ENCODE measurements around the gene SYT13.

The SYT13 gene, protein sequence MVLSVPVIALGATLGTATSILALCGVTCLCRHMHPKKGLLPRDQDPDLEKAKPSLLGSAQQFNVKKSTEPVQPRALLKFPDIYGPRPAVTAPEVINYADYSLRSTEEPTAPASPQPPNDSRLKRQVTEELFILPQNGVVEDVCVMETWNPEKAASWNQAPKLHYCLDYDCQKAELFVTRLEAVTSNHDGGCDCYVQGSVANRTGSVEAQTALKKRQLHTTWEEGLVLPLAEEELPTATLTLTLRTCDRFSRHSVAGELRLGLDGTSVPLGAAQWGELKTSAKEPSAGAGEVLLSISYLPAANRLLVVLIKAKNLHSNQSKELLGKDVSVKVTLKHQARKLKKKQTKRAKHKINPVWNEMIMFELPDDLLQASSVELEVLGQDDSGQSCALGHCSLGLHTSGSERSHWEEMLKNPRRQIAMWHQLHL

DNA sequence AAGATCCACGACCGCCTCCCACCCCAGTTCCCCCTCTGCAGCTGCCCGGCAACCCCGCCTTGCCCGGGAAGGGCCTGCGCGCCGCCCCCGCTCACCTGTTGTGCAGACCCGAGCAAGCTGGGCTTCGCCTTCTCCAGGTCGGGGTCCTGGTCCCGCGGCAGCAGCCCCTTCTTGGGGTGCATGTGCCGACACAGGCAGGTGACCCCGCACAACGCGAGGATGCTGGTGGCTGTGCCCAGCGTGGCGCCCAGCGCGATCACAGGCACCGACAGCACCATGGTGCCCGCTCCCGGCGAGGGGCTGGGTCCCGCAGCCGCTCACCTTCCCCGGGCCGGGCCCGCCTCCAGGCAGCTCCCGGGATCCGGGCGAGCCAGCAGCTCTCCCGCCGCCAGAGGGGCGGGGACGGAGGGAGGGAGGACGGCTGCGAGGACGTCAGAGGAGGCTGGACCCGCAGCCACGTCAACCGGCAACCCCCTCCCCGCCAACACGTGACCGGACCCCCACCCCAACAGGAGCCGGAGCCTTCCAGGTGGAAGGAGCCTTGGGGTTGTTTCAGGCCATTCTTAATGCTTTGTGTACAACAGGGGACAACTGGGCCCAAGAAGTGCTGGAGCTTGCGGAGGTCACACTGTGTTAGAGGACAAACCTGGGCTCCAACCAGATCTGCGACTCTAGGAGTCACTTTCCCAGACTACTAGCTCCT, at the start of gene SYT13:
Gene SYT13 (minus strand): TSS at position 412 of the 703 bp plus-strand sequence. CDS start 134 bp downstream, at position 278.
- no peak for DNase-seq

DNA sequence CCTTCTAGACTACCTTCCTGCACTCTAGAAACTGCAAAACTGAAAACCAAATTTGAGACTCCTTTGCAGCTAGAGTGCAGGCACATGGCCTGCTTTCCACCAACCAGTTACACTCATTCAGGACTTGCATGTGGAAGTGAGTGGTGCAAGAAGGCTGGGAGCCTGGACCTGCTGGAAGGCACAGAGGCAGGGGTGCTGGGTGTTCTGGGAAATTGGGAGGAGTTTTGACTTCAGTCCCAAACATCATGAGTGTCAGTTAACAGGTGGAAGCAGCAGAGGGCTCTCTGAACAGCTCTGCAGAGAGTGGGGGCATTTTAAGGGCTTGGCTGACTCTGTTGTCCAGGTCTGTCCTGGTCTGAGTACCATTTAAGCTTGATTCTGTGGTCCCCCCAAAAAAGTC, 49.3 kb upstream of the SYT13 start:
- no peak for DNase-seq

DNA sequence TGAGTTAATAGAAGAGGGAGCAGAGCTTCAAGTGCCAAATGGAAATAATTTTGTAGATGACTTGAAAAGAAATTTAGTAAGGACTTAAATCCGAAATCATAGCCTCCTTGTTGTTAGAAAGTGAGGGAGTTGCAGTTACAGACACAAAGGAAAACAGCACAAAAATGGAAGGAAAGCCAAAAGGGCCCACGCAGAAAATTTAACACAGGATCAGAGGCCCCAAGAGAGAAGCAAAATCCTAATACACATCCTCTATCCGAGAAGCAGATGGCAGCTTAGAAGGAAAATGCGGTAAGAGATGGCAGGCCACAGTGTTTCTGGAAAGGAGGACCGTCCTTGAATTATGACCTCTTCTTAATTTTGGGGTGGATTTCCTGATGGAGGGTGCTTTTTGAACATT, 48.7 kb upstream of the SYT13 start:
- no peak for DNase-seq

DNA sequence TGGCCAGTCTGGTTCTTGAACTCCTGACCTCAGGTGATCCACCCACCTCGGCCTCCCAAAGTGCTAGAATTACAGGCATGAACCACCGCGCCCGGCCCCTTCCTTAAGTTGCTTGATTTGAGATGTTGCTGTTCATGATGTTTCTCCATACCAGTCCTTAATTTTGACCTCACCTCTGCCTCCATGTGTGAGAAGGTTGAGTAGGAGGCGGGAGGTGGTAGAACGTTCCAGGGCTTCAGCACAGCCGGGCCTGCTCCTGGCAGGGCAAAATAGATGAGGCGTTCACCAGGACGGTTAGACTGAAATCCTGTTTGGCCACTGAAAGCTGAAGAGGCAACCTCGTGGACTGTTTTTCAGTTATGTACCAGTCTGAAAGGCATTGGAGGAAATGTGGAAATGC, 48.3 kb upstream of the SYT13 start:
- no peak for DNase-seq

DNA sequence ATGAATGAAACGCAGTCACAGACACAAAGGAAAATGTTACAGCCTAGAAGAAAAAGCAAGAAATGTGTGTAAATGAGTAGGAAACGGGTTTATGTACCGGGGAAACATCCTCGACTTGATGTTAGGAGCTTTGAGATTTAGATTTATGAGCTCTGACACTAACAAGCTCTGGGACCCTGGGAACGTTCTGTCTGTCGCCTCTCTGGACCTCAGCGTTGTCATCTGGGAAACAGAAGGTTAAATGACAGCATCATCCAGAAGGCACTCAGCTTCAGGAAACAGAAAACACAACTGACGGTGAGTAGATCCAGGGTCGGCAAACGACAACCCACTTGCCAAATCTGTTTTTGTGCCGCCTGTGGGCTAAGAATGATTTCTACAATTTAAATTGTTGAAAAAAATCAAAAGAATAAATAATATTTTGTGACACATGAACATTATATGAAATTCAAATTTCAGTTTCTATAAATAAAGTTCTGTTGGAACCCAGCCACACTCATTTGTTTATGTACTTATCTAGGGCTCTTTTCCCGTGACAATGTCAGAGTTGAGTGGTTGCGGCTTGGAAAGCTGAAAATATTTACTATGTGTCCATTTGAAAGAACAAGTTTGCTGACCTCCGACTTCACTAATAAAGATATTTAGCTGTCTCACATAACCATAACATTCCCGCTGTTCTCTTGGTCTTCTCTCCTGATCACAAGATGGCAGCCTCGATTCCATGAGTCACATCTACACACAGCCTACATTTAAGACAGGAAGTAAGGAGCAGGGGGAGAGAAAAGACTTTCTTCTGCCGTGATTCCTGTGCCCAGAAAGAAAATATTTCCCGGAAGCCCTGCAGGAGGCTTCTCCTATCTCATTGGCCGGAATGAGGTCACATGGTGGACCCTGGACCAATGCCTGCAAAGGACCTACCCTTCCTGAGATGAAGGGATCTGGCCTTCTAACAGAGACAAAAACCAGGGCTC, 47.1 kb upstream of the SYT13 start:
- DNase-seq = no peak

DNA sequence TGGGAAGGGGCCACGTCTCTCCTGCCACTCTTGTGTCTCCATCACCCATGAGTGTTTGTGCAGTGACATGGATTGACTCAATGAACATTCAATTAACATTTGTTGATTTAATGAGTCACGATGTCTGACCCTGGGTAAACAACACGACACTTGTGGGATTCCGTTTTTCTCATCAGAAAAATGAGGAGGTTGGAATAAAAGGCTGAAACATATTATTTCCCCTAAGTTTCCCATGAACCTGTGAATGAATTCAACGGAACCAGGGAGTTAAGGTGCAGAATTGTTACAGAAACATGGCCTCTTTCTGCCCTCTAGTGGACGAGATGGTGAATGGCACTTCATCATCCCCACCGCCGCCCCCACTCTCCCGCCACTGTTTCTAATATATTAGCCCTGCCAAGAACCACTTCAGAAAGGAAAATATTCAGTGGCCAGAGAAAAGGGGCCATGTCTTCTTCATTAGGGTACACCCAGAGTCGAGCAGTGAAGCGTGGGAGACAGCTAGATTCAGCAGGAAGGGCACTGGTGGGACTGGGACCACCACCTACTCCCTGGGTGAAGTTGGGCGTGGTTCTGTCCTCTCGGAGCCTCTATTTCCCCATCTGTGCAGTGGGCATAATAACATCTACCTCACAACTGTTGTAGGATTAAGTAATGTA, 46.3 kb upstream of the SYT13 start:
- no peak for DNase-seq

DNA sequence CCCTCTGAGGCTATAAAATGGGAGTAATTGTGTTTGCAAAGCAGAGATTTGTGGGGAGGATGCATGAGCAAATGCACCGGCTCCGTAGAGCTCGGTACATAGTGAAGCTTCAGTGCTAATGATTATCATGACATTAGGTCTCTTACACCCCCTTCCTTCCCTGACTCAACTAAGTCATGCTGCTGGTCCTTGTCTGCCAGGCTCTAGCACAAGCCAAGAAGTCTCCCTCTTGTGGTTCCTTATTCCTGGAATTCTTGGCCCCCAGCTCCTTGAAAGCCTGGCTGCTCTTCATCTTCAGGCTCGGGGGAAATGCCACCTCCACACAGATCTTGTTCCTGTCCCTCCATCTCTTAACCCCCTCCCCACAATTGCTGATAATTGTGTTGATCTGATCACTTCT, 45.7 kb upstream of the SYT13 start:
- no peak for DNase-seq

DNA sequence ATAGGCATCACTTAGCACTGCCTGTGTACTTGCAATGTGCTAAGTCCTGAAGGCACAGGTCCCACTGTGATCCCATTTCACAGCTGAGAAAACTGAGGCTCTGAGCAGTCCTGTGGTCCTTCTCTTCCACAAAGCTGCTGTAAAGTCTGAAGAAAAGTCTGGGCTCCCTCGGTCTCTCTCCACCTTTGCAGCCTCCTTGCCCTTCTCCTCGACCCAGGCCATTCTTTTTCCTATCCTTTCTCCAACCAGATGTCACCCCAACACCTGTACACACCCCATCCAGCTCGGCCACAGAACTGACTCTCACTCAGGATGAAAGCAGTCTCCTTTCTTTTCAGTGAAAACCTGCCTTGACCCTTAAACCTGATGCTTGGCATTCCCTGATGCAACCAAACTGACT, 42.6 kb upstream of the SYT13 start:
- DNase-seq = no peak

DNA sequence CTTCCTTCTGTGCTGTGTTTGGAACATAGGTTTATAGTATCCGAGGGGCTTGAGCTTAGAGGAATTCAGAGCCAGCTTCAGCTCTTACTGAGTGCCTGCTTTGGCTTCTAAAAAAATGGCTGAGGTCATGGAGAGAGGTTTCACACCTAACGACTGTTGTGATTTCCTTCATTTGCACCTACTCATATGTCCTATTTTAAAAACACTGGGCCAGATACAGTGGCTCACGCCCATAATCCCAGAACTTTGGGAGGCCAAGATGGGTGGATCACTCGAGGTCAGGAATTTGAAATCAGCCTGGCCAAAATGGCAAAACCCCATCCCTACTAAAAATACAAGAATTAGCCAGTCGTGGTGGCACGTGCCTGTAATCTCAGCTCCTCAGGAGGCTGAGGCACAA, 38.3 kb upstream of the SYT13 start:
- DNase-seq = no peak

DNA sequence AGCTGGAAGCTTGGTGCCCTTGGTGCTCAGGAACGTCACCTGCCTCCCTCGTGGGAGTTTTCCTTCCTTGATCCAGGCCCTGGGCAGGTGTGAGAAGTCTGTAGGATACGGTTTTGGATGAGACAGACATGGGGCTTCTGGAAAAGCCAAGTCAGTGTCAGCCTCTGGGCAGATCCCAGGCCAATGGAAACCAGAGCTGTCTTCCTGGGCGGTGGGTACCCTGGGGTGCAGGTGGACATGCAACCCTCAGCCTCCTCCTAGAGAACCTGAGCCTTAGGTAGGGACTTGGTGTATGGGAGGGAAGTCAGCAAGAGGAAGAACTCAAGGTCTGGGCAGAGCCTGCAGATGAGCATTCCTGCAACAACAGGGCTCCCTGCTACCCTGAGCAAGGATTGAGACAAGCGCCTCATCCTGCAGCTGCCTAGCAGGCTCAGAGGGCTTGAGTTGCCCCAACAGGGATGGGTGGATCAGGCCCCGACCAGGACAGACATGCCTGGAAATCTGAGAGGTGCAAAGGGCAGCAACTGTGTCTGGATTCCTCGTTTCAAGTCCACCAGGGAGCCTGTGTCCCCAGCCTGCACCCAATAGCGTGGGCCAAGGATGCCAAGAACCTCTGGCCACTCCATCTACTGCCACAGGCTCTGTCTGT, 37.6 kb upstream of the SYT13 start:
- DNase-seq = no peak

DNA sequence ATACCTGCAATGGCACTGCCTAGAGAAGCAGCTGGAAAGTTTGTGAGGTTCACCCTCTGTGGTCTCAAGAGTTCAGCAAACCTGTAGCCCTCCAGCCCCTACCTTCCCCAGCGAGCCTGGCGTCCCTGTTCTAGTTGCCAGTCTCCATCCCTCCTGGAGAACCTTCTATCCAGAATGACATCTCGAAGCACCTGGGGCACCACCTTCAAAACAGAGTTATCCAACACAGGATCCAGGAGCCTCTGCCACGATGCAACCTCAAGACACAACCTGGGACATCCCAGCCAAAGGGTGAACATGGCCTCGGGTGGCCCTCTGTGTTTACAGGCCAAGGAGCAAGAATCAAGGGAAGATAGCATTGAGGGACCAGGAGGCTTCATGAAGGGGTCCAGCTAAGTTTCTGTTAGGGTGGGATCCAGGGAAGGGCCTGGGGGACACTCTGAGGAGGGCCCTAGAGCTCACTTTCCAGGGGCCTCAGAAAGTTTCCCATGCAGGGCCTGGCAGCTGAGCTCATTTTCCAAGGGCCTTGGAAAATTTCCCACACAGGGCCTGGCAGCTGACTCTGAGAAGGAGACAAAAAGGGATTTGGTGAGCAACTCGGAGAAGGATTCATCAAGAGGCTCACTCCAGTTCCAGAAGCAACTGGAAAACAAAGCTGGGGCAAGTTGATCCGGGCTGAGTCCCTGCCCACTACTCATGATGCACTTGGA, 36.9 kb upstream of the SYT13 start:
- DNase-seq = no peak

DNA sequence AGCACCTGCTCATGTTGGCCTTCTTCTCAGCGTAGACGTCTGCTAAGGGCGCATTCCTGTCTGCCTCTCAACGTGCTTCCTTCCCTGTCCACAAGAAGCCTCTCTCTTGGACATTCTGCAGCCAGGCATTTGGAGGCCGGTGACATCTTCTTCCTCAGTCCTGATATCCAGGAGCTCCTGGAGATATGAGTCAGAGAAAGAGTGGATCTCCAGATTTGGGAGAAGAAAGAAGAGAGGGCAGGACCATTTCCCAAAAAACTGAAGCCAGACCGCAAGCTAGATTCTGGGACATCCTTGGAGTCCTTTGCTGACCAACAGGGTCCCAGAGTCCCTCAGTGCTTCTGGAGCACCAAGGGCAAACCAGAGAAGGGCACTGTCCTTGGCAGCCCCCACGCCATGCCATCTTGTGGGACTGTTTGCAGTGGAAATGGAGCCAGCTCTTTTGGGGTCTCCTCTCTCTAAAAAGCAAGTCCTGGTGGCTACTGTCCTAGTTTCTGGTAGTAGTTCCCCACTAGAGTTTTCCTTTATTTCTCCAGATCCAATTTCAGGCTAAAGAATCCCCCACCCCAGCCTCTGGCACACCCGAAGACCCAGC, 36.1 kb upstream of the SYT13 start:
- DNase-seq = no peak

DNA sequence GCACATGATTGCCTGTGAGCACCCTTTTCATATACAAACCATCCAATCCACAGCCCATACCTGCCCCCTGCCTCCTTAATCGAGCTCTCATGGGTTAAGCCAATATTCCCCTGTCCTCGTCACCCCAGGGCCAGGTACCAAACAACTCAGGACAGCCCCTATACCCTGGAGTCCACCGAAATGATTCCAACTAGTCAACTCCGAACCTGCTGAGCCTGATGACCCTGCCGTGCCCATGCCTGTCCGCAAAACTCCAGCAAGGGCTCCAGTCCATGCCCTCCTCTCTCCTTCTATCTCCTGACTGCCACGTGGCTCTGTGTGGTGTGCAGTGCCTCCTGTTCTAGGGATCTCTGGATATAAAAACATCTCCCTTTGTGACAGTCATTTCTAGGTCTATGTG, 35.5 kb upstream of the SYT13 start:
- DNase-seq = no peak

DNA sequence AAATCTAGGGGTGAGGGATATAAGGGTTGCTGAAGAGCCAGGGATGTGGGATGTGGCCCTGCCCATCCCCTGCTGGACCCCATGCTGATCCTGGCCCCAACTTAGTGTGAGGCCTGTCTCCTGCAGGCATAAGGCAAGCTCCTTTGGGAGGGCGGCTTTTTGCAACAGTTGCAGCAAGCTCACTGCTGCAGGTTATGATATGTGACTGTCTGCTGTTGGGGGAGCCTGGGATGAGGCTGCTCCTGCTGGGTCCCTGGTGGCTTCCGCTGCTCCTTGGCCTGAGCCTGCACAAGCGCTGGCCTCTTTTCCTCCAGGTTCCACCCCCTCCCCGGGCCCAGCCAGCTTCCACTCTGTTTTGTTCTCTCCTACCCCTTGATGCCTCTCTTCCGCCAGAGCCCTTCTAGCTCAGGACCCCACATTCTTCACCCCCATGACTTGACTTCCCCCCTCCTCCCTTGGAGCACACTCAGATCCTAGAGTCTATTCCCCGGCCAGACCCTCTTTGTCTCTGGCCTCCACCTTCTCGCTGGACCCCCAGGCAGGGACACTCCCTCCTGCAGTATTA, 35.0 kb upstream of the SYT13 start:
- DNase-seq = no peak

DNA sequence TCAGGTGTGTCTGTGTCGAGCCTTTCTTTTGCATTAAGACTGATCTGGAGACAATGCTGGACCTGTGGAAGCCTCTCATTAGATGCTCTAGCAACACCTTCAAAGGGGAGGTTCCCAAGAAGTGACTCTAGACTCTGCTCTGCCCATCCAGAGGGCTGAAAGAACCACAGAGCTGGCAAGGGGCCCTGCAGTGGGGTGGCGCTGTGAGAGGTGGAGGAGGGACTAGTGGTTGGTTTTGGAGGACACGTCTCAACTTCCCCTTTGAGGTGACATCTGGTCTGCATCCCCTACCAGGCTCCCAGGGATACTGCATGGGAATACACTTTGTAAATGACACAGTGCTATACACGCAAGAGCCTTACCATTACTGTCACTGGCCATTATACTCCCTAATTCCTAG, 34.2 kb upstream of the SYT13 start:
- DNase-seq = no peak

DNA sequence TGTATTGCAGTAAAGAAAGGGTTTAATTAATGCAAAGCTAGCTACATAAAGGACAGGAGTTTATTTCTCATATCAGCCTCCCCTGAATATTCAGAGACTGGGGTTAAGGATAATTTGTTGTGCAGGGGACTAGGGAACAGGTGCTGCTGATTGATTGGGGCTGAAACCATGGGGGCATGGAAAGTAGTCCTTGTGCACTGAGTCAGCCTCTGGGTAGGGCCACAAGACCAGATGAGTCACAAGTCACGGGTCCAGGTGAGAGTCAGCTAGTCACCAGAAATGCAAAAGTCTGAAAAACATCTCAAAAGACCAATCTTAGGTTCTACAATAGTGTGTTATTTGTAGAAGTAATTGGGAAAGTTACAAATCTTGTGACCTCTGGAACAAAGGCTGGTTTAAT, 32.9 kb upstream of the SYT13 start:
- no peak for DNase-seq

DNA sequence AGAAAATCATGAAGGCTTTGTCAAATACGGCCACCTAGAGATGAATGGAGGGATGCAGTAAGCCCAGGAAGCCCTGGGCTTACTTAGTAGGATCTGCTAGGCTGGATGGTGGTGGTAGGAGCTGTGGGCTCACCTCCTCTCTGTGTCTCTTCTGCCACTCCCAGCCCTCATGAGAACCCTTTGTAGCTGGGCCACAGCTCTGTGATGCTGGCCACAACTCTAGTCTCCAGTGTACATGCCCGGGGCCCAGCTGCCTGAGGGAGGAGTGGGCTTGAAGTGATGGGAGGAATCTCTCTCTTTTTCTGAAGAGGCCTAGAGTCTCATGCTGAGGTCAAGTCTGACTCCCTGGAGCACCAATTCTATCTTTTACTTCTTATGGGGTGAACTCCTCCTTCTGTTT, 32.4 kb upstream of the SYT13 start:
- DNase-seq = no peak

DNA sequence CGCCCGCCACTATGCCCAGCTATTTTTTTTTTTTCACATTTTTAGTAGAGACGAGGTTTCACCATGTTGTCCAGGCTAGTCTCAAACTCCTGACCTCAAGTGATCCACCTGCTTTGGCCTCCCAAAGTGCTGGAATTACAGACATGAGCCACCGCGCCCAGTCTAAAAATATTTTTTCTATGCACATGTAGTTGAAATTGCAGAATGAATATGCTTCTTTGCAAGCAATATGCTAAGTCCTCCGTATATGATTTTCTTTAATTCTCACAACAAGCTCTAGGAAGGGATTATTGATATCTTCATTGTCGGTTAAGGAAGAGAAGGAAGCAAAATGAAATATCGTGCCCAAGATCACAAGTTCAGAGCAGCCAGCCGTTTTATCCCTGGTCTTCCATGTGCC, 30.1 kb upstream of the SYT13 start:
- DNase-seq = no peak

DNA sequence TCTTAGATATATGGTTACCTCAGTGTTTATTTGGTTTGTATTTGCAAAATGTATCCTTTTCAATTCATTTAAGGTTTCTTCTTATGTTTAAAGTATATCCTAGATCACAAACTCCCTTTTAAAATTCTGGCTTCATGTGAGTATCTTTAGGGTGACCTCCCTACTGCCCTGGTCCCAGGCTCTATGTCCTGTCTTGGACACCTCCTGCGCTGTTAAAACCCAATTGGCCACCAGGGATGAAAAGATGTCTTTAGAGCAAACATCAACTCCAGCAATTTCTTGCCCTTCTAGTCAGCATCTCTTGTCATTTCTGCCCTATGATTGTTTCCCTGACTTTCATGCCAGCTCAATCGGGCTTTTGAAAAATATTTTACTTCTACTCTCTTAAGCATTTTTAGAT, 28.8 kb upstream of the SYT13 start:
- DNase-seq = no peak

DNA sequence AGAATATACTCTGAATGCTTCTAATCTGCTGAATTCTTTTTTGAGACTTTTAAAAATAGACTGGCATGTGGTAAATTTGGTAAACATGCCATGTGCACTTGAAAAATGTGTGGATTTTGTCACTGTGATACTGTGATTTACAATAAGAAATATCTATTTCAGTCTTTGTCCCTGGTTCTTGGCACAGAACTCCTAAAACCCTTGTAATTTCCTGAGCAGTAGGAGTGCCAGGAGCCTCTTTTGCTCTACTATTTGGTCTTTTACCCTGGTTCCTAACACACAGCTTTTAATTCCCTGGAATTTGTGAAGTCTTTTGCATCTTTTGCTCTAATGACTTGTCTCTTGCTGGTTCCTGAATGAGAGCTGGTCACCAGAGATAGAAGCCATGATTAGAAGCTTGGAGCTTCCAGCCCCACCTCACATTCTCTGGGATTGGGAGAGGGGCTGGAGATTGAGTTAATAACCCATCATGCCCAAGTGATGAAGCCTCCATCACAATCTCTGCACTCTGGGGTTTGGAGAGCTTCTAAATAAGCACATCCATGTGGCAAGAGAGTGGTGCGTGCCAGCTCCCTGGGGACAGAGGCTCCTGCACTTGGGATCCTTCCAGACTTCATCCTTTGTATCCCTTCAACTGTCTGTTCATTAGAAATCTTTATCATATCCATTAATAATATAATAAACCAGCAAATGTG, 27.2 kb upstream of the SYT13 start:
- DNase-seq = no peak

All from NCI-H524 treated with DMSO at 0.1 percent for 48 hours (cell line).